Right lobe of liver (tissue), 6 donors: Measurements from ENCODE around the gene CAMK2N1. TPM values are rescaled to one million over a fixed set of nuclear protein-coding genes. Genes with fewer than 3 reads are reported as not detected.

Source experiments
- ATAC-seq, 4 donors: fragments of 200-7000 bp; cut with Tn5 transposase; one replicate each; pipeline ENCODE4 v1.9.1; 2020; ENCODE audit warnings: mild to moderate bottlenecking in 4 of 4, moderate library complexity in 4 of 4
- DNase-seq, 3 donors: peaks; one replicate each; pipeline ENCODE4 v3.0.0-alpha.2; 2020
- H3K27ac ChIP-seq, 3 donors: fragments of 200-600 bp; one replicate each; pipeline ENCODE4 v1.8.0; 2022
- H3K27me3 ChIP-seq, 2 donors: fragments of 200-600 bp; one replicate each; pipeline ENCODE4 v1.8.0; 2022
- H3K36me3 ChIP-seq, 4 donors: fragments of 200-600 bp; sonication (generic) in 1 of 4; one replicate each; pipeline versions ENCODE4 v1.5.1 to v1.8.0; 2017 to 2022; ENCODE audit warnings: control low read depth in 1 of 4
- H3K4me1 ChIP-seq, 4 donors: fragments of 200-600 bp; sonication (generic) in 1 of 4; one replicate each; pipeline versions ENCODE4 v1.5.1 to v1.8.0; 2017 to 2022; ENCODE audit warnings: control low read depth in 1 of 4
- H3K4me3 ChIP-seq, 3 donors: fragments of 200-600 bp; one replicate each; pipeline ENCODE4 v1.8.0; 2022
- H3K9me3 ChIP-seq, 4 donors: fragments of 200-600 bp; sonication (generic) in 1 of 4; one replicate each; pipeline versions ENCODE4 v1.5.1 to v1.8.0; 2017 to 2022; ENCODE audit warnings: control low read depth in 1 of 4
- CTCF ChIP-seq, 4 donors: fragments of 200-600 bp in 3 of 4; fragments of 450-650 bp in 1 of 4; IDR thresholded peaks; one replicate each; pipeline versions ENCODE4 v1.5.1 to v1.8.0; 2016 to 2022; ENCODE audit warnings: antibody characterized with exemption in 4 of 4, mild to moderate bottlenecking in 2 of 4
- POLR2A ChIP-seq: fragments of 450-650 bp; IDR thresholded peaks from one replicate; pipeline ENCODE4 v1.6.1; 2017; ENCODE audit warnings: antibody characterized with exemption, mild to moderate bottlenecking
- WGBS: methylation state at CpG from one replicate; pipeline ENCODE4 v1.1.6; 2018; ENCODE audit warnings: low coverage, low lambda C conversion rate; ENCODE audit not compliant: insufficient coverage; ENCODE audit errors: missing lambda C conversion rate; 5-methylcytosine and 5-hydroxymethylcytosine counted together
- intact Hi-C, 2 donors: fragments of 100-400 bp; cut with DNase I; formaldehyde crosslinking; loops; one replicate each; pipeline versions ENCODE4 v1.11.2 to v1.14.1; 2022
- total RNA-seq, 6 experiments: library from RNA; depleted of rRNA in 2 of 6; stranded (reverse); fragments of >200 nt in 2 of 6; fragmentation: NEBNext Ultra II Directional in 3 of 6; extraction: Animal tissue kit (Norgen Biotek cat#: 25700) in 3 of 6; gene quantifications; one replicate each; pipeline versions ENCODE4 v1.1.0 to v1.2.4, GENCODE V29; 2016 to 2023
- donor health status: DM: no; HTN: yes; CAD: no.
- donor health status: DM: no; HTN: no; CAD: no.
- donor health status: DM: no; HTN: no; CAD: no.
- donor health status: DM: no; HTN: yes; CAD: no.
- donor health status: DM: no; HTN: yes; CAD: no.

Gene CAMK2N1
- total RNA-seq, 6 experiments from 2014 or later = 10.4 to 30.2 (median 20.1) TPM

DNA sequence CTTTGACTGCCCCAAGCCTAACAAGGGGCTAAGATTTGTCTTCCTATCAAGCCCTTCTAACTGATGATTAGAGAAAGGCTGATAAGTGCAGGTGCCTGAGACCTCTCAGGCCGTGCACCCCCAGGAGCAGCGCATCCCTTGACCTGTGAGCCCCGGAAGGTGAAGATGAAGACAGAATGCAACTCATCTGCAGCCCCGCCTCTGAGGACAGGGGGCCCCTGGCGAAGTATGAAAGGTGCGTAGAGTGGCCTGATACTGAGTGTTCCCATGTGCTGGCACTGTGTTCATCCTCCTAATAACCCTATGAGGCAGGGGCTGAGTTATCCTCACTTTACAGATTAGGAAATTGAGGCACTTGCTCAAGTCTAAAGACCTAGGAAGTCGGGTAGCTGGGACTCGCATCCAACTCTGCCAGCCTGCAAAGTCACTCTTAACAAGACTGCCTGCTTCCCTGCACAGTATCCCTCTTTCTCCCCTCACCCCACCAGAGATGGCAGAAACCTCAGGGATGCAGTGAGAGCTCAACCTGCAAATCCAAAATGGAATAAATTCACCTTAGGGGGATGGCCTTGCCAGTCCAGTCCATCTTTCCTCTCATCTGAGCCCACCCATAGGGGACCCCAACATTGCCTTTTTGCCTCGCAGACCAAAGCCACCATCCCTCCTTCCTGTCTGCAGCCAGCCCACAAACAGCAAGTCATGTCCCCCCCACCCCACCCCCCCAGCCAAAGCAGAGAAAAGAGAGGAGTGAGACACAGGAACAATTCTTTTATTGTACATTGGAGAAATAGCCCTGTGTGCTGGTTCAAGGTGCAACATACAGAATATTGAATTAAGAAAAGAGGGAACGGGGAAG is 4.1 kb downstream of the CAMK2N1 start:
- intact Hi-C loops = no loop called here
- Histone ChIP-seq H3K9me3 (no peaks in the 10 kb centered on the region), H3K27me3 (no peaks in the 10 kb centered on the region), H3K27ac (peak overlapping the region; percentile 30 to 87 (median 51)), H3K36me3 (no peaks in the 10 kb centered on the region), H3K4me3 (no peak overlapping the region), H3K4me1 (peaks cover 0 to 68% (median 22%) of the 10 kb centered on the region in 4 donors)
- no peak for DNase-seq
- ATAC-seq = no peak
- TF ChIP-seq POLR2A (no peak), CTCF (IDR thresholded peaks at IDR 0.05) (no peak)
- 45% methylated on average over 10 of the region's 10 CpGs for WGBS

GRCh38 chr1:20480951-20481617 is 4.9 kb downstream of the CAMK2N1 start:
- peak; percentile 33 to 67 (median 65) for DNase-seq
- WGBS = no CpG with 5 or more reads among the region's 7 CpGs
- no peak for TF ChIP-seq POLR2A
- no peak for TF ChIP-seq CTCF (IDR thresholded peaks at IDR 0.05)
- intact Hi-C loops = no loop called here
- H3K36me3 ChIP-seq = no peaks in the 10 kb centered on the region
- H3K27ac ChIP-seq = peak overlapping the region; percentile 30 to 87 (median 51)
- H3K4me3 ChIP-seq = no peak overlapping the region
- H3K9me3 ChIP-seq = no peaks in the 10 kb centered on the region
- H3K4me1 ChIP-seq = peaks cover under 1 to 68% (median 27%) of the 10 kb centered on the region in 4 donors
- no peaks in the 10 kb centered on the region for H3K27me3 ChIP-seq
- peak in 3 of 4 donors; percentile 8 to 17 (median 16) for ATAC-seq

GRCh38 chr1:20480243-20480944 is 5.6 kb downstream of the CAMK2N1 start:
- H3K27ac ChIP-seq = peak overlapping the region; percentile 30 to 87 (median 61)
- no peak for TF ChIP-seq CTCF (IDR thresholded peaks at IDR 0.05)
- peak; percentile 50 for TF ChIP-seq POLR2A
- DNase-seq (peak; percentile 75 to 91 (median 84)), ATAC-seq (peak; percentile 68 to 81 (median 73))
- no peaks in the 10 kb centered on the region for H3K9me3 ChIP-seq
- H3K36me3 ChIP-seq = no peaks in the 10 kb centered on the region
- peak overlapping the region; percentile 5 to 56 (median 52) for H3K4me3 ChIP-seq
- intact Hi-C loops = no loop called here
- H3K27me3 ChIP-seq = no peaks in the 10 kb centered on the region
- peaks cover 3 to 74% (median 30%) of the 10 kb centered on the region in 4 donors for H3K4me1 ChIP-seq
- 29% methylated on average over 10 of the region's 10 CpGs for WGBS

DNA sequence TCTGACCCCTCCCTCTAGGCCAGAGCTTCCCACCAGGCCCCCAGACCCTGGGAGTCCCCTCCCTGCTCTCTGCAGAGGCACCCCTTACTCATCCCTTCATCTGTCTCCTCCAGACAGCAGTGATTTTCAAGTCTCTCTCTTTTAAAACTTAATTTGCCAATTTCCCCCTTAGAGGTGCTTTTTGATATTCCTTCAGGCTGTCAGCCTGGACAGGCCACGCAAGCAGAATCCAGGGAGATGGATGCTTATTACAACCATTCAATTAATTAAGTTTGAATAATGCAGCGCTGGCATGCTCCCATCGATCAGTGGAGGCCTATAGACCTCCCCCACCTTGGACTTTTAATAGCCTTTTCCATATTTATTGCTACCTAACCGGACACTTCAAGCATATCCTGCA is 6.2 kb downstream of the CAMK2N1 start:
- WGBS = 28% methylated on average over 4 of the region's 4 CpGs
- Histone ChIP-seq H3K27ac (peak overlapping the region; percentile 30 to 87 (median 61)), H3K4me3 (peak overlapping the region; percentile 5 to 56 (median 52)), H3K36me3 (no peaks in the 10 kb centered on the region), H3K27me3 (no peaks in the 10 kb centered on the region), H3K9me3 (no peaks in the 10 kb centered on the region), H3K4me1 (peaks cover 3 to 74% (median 32%) of the 10 kb centered on the region in 4 donors)
- no peak for TF ChIP-seq CTCF (IDR thresholded peaks at IDR 0.05)
- no peak for TF ChIP-seq POLR2A
- ATAC-seq = no peak
- intact Hi-C loops = no loop called here
- DNase-seq = no peak
